A673 (cell line): ENCODE data around the gene HRH3. TPM values are rescaled to one million over a fixed set of nuclear protein-coding genes. Genes with fewer than 3 reads are reported as not detected.

Experiments used
- BruUV-seq: library from RNA; stranded (reverse); fragments of 400-500 nt; replicated peaks from 2 replicates; lab custom pipeline; 2021; lab: Mats Ljungman, UMichigan
- CTCF ChIA-PET: fragments of 300-600 bp; sonication (Branson Sonifier 250); formaldehyde crosslinking; loops from one replicate; lab custom pipeline; 2022; ENCODE audit warnings: antibody characterized with exemption; lab: Charles Lee
- POLR2A ChIA-PET: fragments of 300-600 bp; sonication (Branson Sonifier 250); formaldehyde crosslinking; loops from one replicate; lab custom pipeline; 2022; ENCODE audit warnings: antibody characterized with exemption; ENCODE audit not compliant: low non-redundant PET; lab: Charles Lee
- DNase-seq: peaks from one replicate; pipeline ENCODE4 v3.0.0-alpha.2; 2015; ENCODE audit warnings: low spot score
- H3K27ac ChIP-seq: fragments of 200-600 bp; sonication (generic); 2 replicates; pipeline ENCODE4 v1.5.1; 2016; ENCODE audit warnings: mixed run types, low read depth, mild to moderate bottlenecking, mixed read lengths, antibody characterized with exemption, low read length; ENCODE audit not compliant: poor library complexity, severe bottlenecking
- H3K27me3 ChIP-seq: fragments of 200-600 bp; sonication (generic); replicated peaks from 2 replicates; pipeline ENCODE4 v1.6.1; 2017; ENCODE audit warnings: mixed run types, low read depth, mild to moderate bottlenecking, mixed read lengths, antibody characterized with exemption, low read length; ENCODE audit not compliant: insufficient read depth, poor library complexity
- H3K36me3 ChIP-seq: fragments of 200-600 bp; sonication (generic); 2 replicates; pipeline ENCODE4 v1.6.1; 2016; ENCODE audit warnings: mixed run types, mild to moderate bottlenecking, mixed read lengths, antibody characterized with exemption, low read length; ENCODE audit not compliant: insufficient read depth, poor library complexity, severe bottlenecking
- H3K4me1 ChIP-seq: fragments of 200-600 bp; sonication (generic); 2 replicates; pipeline ENCODE4 v1.6.1; 2017; ENCODE audit warnings: mixed run types, mild to moderate bottlenecking, mixed read lengths, antibody characterized with exemption, low read length; ENCODE audit not compliant: insufficient read depth, poor library complexity, severe bottlenecking
- H3K4me3 ChIP-seq: fragments of 200-600 bp; sonication (generic); 2 replicates; pipeline ENCODE4 v1.5.1; 2016; ENCODE audit warnings: low read depth, mixed run types, mild to moderate bottlenecking, mixed read lengths, low read length; ENCODE audit not compliant: poor library complexity, severe bottlenecking
- H3K9me3 ChIP-seq: fragments of 200-600 bp; sonication (generic); 2 replicates; pipeline ENCODE4 v1.6.1; 2016; ENCODE audit warnings: mixed run types, low read depth, mild to moderate bottlenecking, mixed read lengths, antibody characterized with exemption, low read length; ENCODE audit not compliant: poor library complexity, severe bottlenecking
- CTCF ChIP-seq: fragments of 300-800, 200-600 bp; sonication (generic); conservative IDR thresholded peaks from 2 replicates; pipeline ENCODE4 v1.5.1; 2017; ENCODE audit warnings: low read depth, mild to moderate bottlenecking, antibody characterized with exemption, low read length, moderate library complexity, mixed read lengths
- EZH2 ChIP-seq: fragments of 200-600 bp; sonication (generic); IDR thresholded peaks from 2 replicates; pipeline ENCODE4 v1.6.1; 2017; ENCODE audit warnings: borderline replicate concordance, low read depth, mild to moderate bottlenecking, mixed read lengths, antibody characterized with exemption, low read length; ENCODE audit not compliant: poor library complexity, severe bottlenecking
- intact Hi-C: fragments of 100-400 bp; cut with micrococcal nuclease; formaldehyde crosslinking; loops from one replicate; pipeline ENCODE4 v1.10.0; 2022; ENCODE audit not compliant: unreplicated experiment
- total RNA-seq: library from RNA; stranded (reverse); gene quantifications from 2 replicates; pipeline ENCODE4 v1.2.3, GENCODE V29; 2021

HRH3 gene
- total RNA-seq, 1 experiment from 2014 or later: not detected

GRCh38 chr20:62205618-62206387 is 14.3 kb downstream of the HRH3 start:
- TF ChIP-seq CTCF (no peak), EZH2 (no peak)
- H3K36me3 ChIP-seq: peaks cover 3% of the 10 kb centered on the region
- no TSS peak for BruUV-seq
- no peaks in the 10 kb centered on the region for H3K27me3 ChIP-seq
- ChIA-PET CTCF (no interaction called here), POLR2A (no interaction called here)
- intact Hi-C loops: no loop called here
- H3K9me3 ChIP-seq: no peaks in the 10 kb centered on the region
- H3K4me1 ChIP-seq: peaks cover 43% of the 10 kb centered on the region
- H3K4me3 ChIP-seq: no peak overlapping the region
- H3K27ac ChIP-seq: no peak overlapping the region
- no peak for DNase-seq

GRCh38 chr20:62203378-62204030 is 16.6 kb downstream of the HRH3 start:
- intact Hi-C loops: no loop called here
- Histone ChIP-seq H3K36me3 (peaks cover 16% of the 10 kb centered on the region), H3K4me1 (peaks cover 46% of the 10 kb centered on the region), H3K27ac (peak overlapping the region; percentile 71), H3K9me3 (no peaks in the 10 kb centered on the region), H3K27me3 (no peaks in the 10 kb centered on the region), H3K4me3 (no peak overlapping the region)
- ChIA-PET POLR2A (no interaction called here), CTCF (no interaction called here)
- BruUV-seq: no TSS peak
- TF ChIP-seq CTCF (no peak), EZH2 (no peak)
- DNase-seq: peak; percentile 86

GRCh38 chr20:62202676-62203377 is 17.3 kb downstream of the HRH3 start:
- no peak for TF ChIP-seq EZH2

More at GRCh38 chr20:62202676-62203377, 17.3 kb downstream of the HRH3 start:
- Histone ChIP-seq H3K4me1 (peaks cover 46% of the 10 kb centered on the region), H3K27me3 (no peaks in the 10 kb centered on the region), H3K9me3 (no peaks in the 10 kb centered on the region), H3K4me3 (no peak overlapping the region), H3K27ac (peak overlapping the region; percentile 71), H3K36me3 (peaks cover 23% of the 10 kb centered on the region)
- DNase-seq: no peak
- intact Hi-C loops: no loop called here
- ChIA-PET POLR2A (no interaction called here), CTCF (no interaction called here)
- TSS peak; percentile 46 for BruUV-seq
